Activated naive CD8-positive, alpha-beta T cell treated with anti-CD3 and anti-CD28 coated beads, Interleukin-2, amount 10 ng/mL, durations not matched to agents 7 days and 5 days (primary cell): ENCODE results near the gene EP400. TPM values are rescaled to one million over a fixed set of nuclear protein-coding genes. Genes with fewer than 3 reads are reported as not detected.

Experiments
- ATAC-seq: fragments of 150-1000 bp; cut with Tn5 transposase; one replicate; pipeline ENCODE4 v1.10.0; 2021; ENCODE audit warnings: low read depth, moderate library complexity
- POLR2A ChIA-PET: fragments of 350-600 bp; sonication (Branson Sonifier 250); formaldehyde crosslinking; loops from one replicate; lab custom pipeline; 2021; ENCODE audit warnings: antibody characterized with exemption; lab: Charles Lee
- DNase-seq: peaks from one replicate; pipeline ENCODE4 v3.0.0; 2021
- H3K27ac Mint-ChIP-seq: one replicate; pipeline ENCODE4 v1.8.0; 2022; ENCODE audit warnings: mild to moderate bottlenecking, mixed read lengths
- H3K27me3 Mint-ChIP-seq: one replicate; pipeline ENCODE4 v1.8.0; 2022; ENCODE audit warnings: mild to moderate bottlenecking, moderate library complexity, mixed read lengths
- H3K36me3 Mint-ChIP-seq: one replicate; pipeline ENCODE4 v1.8.0; 2021; ENCODE audit warnings: mild to moderate bottlenecking, mixed read lengths
- H3K4me1 Mint-ChIP-seq: one replicate; pipeline ENCODE4 v1.8.0; 2021; ENCODE audit warnings: mixed read lengths
- H3K4me3 Mint-ChIP-seq: one replicate; pipeline ENCODE4 v1.8.0; 2022; ENCODE audit warnings: mild to moderate bottlenecking, moderate library complexity, mixed read lengths
- H3K9me3 Mint-ChIP-seq: one replicate; pipeline ENCODE4 v1.8.0; 2021; ENCODE audit warnings: mixed read lengths
- total RNA-seq, 2 experiments: library from RNA; stranded (reverse); gene quantifications; one replicate each; pipeline ENCODE4 v1.2.3, GENCODE V29; 2021

The EP400 gene
- total RNA-seq, 2 experiments from 2014 or later: 66.7 to 70.2 TPM

GRCh38 chr12:131928080-131928710 lies 21.5 kb upstream of the EP400 start:
- ATAC-seq (peak; percentile 11), DNase-seq (no peak)
- H3K27ac Mint-ChIP-seq: peak overlapping the region; percentile 93
- H3K9me3 Mint-ChIP-seq: no peaks in the 10 kb centered on the region
- H3K27me3 Mint-ChIP-seq: no peaks in the 10 kb centered on the region
- H3K4me3 Mint-ChIP-seq: peak overlapping the region; percentile 98
- POLR2A ChIA-PET: interaction anchor here (0.7 to 1.6 kb wide), 3 partner anchors 31 to 157 kb away, joined by 3 read pairs; no protein-coding TSS in a partner anchor
- peaks cover 9% of the 10 kb centered on the region for H3K36me3 Mint-ChIP-seq
- peaks cover 15% of the 10 kb centered on the region for H3K4me1 Mint-ChIP-seq

GRCh38 chr12:131928711-131929580 lies 20.8 kb upstream of the EP400 start, which contains the start of gene PUS1:
Gene PUS1 (plus strand): TSS chr12:131929276. CDS start chr12:131929723, 447 bp downstream.
- DNase-seq: peak; percentile 93

GRCh38 chr12:131929581-131930456 lies 19.9 kb upstream of the EP400 start:
- peaks cover 13% of the 10 kb centered on the region for H3K4me1 Mint-ChIP-seq

More at GRCh38 chr12:131928711-131929580, 20.8 kb upstream of the EP400 start, which contains the start of gene PUS1:
- no peaks in the 10 kb centered on the region for H3K27me3 Mint-ChIP-seq
- H3K4me3 Mint-ChIP-seq: peak within 1 kb of the TSS; percentile 98
- H3K27ac Mint-ChIP-seq: peak within 1 kb of the TSS; percentile 98
- peak; percentile 79 for ATAC-seq
- peaks cover 13% of the 10 kb centered on the region for H3K36me3 Mint-ChIP-seq
- H3K9me3 Mint-ChIP-seq: no peaks in the 10 kb centered on the region
- POLR2A ChIA-PET: interaction anchor here (0.7 to 2.5 kb wide), 8 partner anchors 9 to 156 kb away, joined by 3 to 17 read pairs (median 4); partner anchors contain the start of gene EP400
- H3K4me1 Mint-ChIP-seq: peaks cover 15% of the 10 kb centered on the region

DNA sequence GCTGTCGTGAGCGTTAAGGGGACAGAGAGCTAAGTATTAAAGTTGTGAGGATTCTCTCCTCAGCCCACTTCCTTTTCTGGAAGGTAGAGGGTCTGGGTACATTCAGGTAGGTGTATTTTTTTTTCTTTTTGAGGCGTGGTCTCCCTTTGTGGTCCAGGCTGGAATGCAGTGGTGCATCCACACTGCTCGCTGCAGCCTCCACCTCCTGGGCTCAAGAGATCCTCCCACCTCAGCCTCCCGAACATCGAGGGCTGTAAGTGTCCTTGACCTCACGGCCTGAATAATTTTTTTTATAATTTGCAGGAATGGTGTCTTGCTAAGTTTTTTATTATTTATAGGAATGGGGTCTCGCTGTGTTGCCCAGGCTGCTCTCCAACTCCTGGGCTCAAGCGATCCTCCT lies 19.2 kb upstream of the EP400 start:
- ATAC-seq (no peak), DNase-seq (no peak)
- Mint-ChIP-seq H3K36me3 (peaks cover 13% of the 10 kb centered on the region), H3K4me3 (peak overlapping the region; percentile 94), H3K27ac (peak overlapping the region; percentile 87), H3K9me3 (no peaks in the 10 kb centered on the region), H3K27me3 (no peaks in the 10 kb centered on the region), H3K4me1 (peaks cover 13% of the 10 kb centered on the region)
- POLR2A ChIA-PET: interaction anchor here (0.7 to 2.5 kb wide), 6 partner anchors 8 to 35 kb away, joined by 3 to 17 read pairs (median 7); partner anchors contain the start of gene EP400

More at GRCh38 chr12:131929581-131930456, 19.9 kb upstream of the EP400 start:
- no peaks in the 10 kb centered on the region for H3K27me3 Mint-ChIP-seq
- H3K36me3 Mint-ChIP-seq: peaks cover 13% of the 10 kb centered on the region
- peak overlapping the region; percentile 98 for H3K4me3 Mint-ChIP-seq
- no peaks in the 10 kb centered on the region for H3K9me3 Mint-ChIP-seq
- DNase-seq (peak; percentile 66), ATAC-seq (peak; percentile 11)
- peak overlapping the region; percentile 98 for H3K27ac Mint-ChIP-seq
- POLR2A ChIA-PET: interaction anchor here (0.7 to 2.5 kb wide), 10 partner anchors 8 to 325 kb away, joined by 3 to 17 read pairs (median 4); partner anchors contain the start of genes EP400 and SFSWAP

- H3K27me3 Mint-ChIP-seq: no peaks in the 10 kb centered on the region
- DNase-seq (no peak), ATAC-seq (no peak)
- H3K36me3 Mint-ChIP-seq: peaks cover 15% of the 10 kb centered on the region
- POLR2A ChIA-PET: interaction anchor here (0.9 kb wide), 1 partner anchor 16 kb away, joined by 3 read pairs; the partner anchor contains the start of gene EP400
- no peaks in the 10 kb centered on the region for H3K9me3 Mint-ChIP-seq
- no peak overlapping the region for H3K27ac Mint-ChIP-seq
- H3K4me3 Mint-ChIP-seq: no peak overlapping the region
- peaks cover 8% of the 10 kb centered on the region for H3K4me1 Mint-ChIP-seq
These were observed 16.4 kb upstream of the EP400 start for GRCh38 chr12:131933387-131933786.

DNA sequence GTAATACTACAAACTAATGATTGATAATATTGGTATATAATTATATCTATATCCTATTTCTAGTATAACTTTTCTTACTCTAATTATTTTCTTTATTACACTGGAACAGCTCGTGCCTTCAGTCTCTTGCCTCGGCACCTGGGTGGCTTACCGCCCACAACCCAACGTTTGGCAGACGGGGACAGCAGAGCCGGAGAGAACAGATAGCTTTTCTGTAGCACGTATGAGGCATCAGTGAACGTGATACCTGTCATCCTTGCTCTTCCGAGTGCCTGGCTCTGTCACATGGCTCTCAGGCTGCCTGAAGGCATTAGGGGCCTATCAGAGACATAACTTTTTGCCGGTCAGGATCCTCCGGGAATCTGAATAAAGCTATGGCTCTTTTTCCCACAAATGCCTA lies 15.2 kb upstream of the EP400 start:
- Mint-ChIP-seq H3K36me3 (peaks cover 15% of the 10 kb centered on the region), H3K27me3 (no peaks in the 10 kb centered on the region), H3K4me3 (no peak overlapping the region), H3K4me1 (peaks cover 8% of the 10 kb centered on the region), H3K9me3 (no peaks in the 10 kb centered on the region), H3K27ac (no peak overlapping the region)
- POLR2A ChIA-PET: interaction anchor here (0.9 kb wide), 1 partner anchor 15 kb away, joined by 3 read pairs; the partner anchor contains the start of gene EP400
- DNase-seq (no peak), ATAC-seq (no peak)

DNA sequence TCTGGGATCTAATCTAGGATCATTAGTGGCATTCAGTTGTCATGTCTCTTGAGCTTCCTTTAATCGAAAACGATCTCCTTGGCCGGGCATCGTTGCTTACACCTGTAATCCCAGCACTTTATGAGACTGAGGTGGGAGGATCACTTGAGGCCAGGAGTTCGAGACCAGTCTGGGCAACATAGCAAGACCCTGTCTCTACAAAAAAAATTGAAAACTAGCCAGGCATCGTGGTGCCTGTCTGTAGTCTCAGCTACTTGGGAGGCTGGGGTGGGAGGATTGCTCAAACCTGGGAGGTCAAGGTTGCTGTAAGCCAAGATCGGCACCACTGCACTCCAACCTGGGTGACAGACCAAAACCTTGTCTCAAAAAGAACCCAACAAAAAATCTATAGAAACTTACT lies 11.7 kb upstream of the EP400 start:
- Mint-ChIP-seq H3K27ac (no peak overlapping the region), H3K4me1 (no peaks in the 10 kb centered on the region), H3K4me3 (no peak overlapping the region), H3K27me3 (no peaks in the 10 kb centered on the region), H3K9me3 (no peaks in the 10 kb centered on the region), H3K36me3 (peaks cover 9% of the 10 kb centered on the region)
- POLR2A ChIA-PET: interaction anchor here (1.5 kb wide), 1 partner anchor 8 kb away, joined by 4 read pairs; the partner anchor contains the start of gene PUS1
- DNase-seq (no peak), ATAC-seq (no peak)

DNA sequence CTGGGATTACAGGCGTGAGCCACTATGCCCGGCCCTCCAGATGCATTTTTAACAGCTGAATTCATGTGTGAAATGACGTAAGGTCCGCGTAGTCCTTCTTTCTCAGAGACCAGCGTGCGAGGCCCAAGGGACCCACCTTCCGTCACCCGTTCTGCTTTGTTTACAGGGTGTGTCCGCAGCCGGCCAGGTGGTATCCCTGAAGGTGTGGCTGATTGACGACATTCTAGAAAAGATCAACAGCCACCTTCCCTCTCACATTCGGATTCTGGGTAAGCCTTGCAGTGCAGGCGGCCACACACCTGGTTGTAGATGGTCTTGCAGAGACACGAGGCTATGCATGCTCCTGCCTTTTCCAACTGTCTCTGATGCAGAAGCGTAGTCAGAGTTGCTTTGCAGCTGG lies 10.7 kb upstream of the EP400 start:
- Mint-ChIP-seq H3K27ac (no peak overlapping the region), H3K4me3 (no peak overlapping the region), H3K4me1 (no peaks in the 10 kb centered on the region), H3K27me3 (no peaks in the 10 kb centered on the region), H3K9me3 (no peaks in the 10 kb centered on the region), H3K36me3 (peaks cover 8% of the 10 kb centered on the region)
- POLR2A ChIA-PET: interaction anchor here (1.5 kb wide), 1 partner anchor 9 kb away, joined by 4 read pairs; the partner anchor contains the start of gene PUS1
- no peak for ATAC-seq
- DNase-seq: no peak

DNA sequence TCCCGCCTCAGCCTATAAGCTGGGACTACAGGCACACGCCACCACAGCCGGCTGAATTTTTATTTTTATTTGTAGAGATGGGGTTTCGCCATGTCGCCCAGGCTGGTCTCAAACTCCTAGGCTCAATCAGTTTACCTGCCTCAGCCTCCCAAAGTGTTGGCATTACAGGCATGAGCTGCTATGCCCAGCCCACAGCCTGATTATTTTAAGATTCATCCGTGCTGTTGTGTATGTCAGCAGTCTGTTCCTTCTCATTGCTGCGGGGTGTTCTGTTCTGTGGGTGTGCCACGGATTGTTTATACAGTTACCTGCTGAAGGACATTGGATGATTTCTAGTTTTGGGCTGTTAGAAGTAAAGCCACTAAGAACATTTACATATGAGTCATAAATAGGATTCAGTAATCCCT lies 9.6 kb upstream of the EP400 start:
- POLR2A ChIA-PET: interaction anchor here (1.2 kb wide), 1 partner anchor 10 kb away, joined by 4 read pairs; the partner anchor contains the start of gene EP400
- H3K4me1 Mint-ChIP-seq: no peaks in the 10 kb centered on the region
- no peak for ATAC-seq
- H3K36me3 Mint-ChIP-seq: peaks cover 10% of the 10 kb centered on the region
- no peak overlapping the region for H3K27ac Mint-ChIP-seq
- DNase-seq: peak; percentile 7
- H3K4me3 Mint-ChIP-seq: no peak overlapping the region
- H3K9me3 Mint-ChIP-seq: no peaks in the 10 kb centered on the region
- no peaks in the 10 kb centered on the region for H3K27me3 Mint-ChIP-seq

GRCh38 chr12:131941116-131941986 lies 8.4 kb upstream of the EP400 start:
- Mint-ChIP-seq H3K4me3 (no peak overlapping the region), H3K27ac (no peak overlapping the region), H3K4me1 (no peaks in the 10 kb centered on the region), H3K9me3 (no peaks in the 10 kb centered on the region), H3K36me3 (peaks cover 11% of the 10 kb centered on the region), H3K27me3 (no peaks in the 10 kb centered on the region)
- POLR2A ChIA-PET: interaction anchor here (1.2 to 1.9 kb wide), 2 partner anchors 9 to 11 kb away, joined by 4 to 9 read pairs; partner anchors contain the start of gene EP400
- ATAC-seq (no peak), DNase-seq (peak; percentile 15)

- no peaks in the 10 kb centered on the region for H3K9me3 Mint-ChIP-seq
- DNase-seq: no peak
- H3K4me3 Mint-ChIP-seq: no peak overlapping the region
- H3K36me3 Mint-ChIP-seq: peaks cover 11% of the 10 kb centered on the region
- H3K4me1 Mint-ChIP-seq: no peaks in the 10 kb centered on the region
- POLR2A ChIA-PET: interaction anchor here (1.9 kb wide), 1 partner anchor 12 kb away, joined by 9 read pairs; no protein-coding TSS in a partner anchor
- no peaks in the 10 kb centered on the region for H3K27me3 Mint-ChIP-seq
- no peak overlapping the region for H3K27ac Mint-ChIP-seq
- ATAC-seq: no peak
These were observed 7.8 kb upstream of the EP400 start for GRCh38 chr12:131941987-131942341.
